IMR-90 (cell line): ENCODE data around the gene RANBP6. TPM values are rescaled to one million over a fixed set of nuclear protein-coding genes. Genes with fewer than 3 reads are reported as not detected.

Experiments
- ATAC-seq: fragments of 200-7000 bp; cut with Tn5 transposase; 2 replicates; pipeline ENCODE4 v1.9.1; 2020; ENCODE audit warnings: low read depth, mild to moderate bottlenecking, moderate library complexity
- BruUV-seq: library from RNA; stranded (reverse); fragments of 400-500 nt; replicated peaks from 2 replicates; lab custom pipeline; 2021; lab: Mats Ljungman, UMichigan
- CTCF ChIA-PET: fragments of 300-600 bp; formaldehyde crosslinking; extraction: SDS; loops from one replicate; lab custom pipeline; 2021; ENCODE audit warnings: antibody characterized with exemption; lab: Yijun Ruan, JAX
- POLR2A ChIA-PET: fragments of 300-600 bp; sonication (Branson Sonifier 250); formaldehyde crosslinking; loops from one replicate; lab custom pipeline; 2022; ENCODE audit warnings: antibody characterized with exemption; ENCODE audit not compliant: unreplicated experiment; lab: Charles Lee
- DNase-seq: peaks from one replicate; pipeline ENCODE4 v3.0.0; 2013
- H2AFZ ChIP-seq: replicated peaks from 2 replicates; pipeline ENCODE3; 2013; ENCODE audit warnings: low read length, mild to moderate bottlenecking; ENCODE audit not compliant: poor library complexity
- H2AK5ac ChIP-seq: 2 replicates; pipeline ENCODE4 v1.6.1; 2013; ENCODE audit warnings: low read depth, low read length, inconsistent platforms
- H2AK9ac ChIP-seq: replicated peaks from 2 replicates; pipeline ENCODE3; 2013; ENCODE audit warnings: mild to moderate bottlenecking, low read depth, low read length, moderate library complexity; ENCODE audit not compliant: poor library complexity
- H2BK120ac ChIP-seq: 2 replicates; pipeline ENCODE4 v1.6.1; 2013; ENCODE audit warnings: low read depth, low read length, inconsistent platforms
- H2BK15ac ChIP-seq: 3 replicates; pipeline ENCODE4 v1.6.1; 2013; ENCODE audit warnings: low read depth, low read length, inconsistent platforms
- H2BK20ac ChIP-seq: 2 replicates; pipeline ENCODE4 v1.6.1; 2013; ENCODE audit warnings: low read depth, mild to moderate bottlenecking, inconsistent platforms, low read length, moderate library complexity
- H2BK5ac ChIP-seq: 2 replicates; pipeline ENCODE4 v1.6.1; 2013; ENCODE audit warnings: mild to moderate bottlenecking, low read depth, low read length, inconsistent platforms; ENCODE audit not compliant: poor library complexity, severe bottlenecking
- H3K14ac ChIP-seq: replicated peaks from 2 replicates; pipeline ENCODE4 v1.6.1; 2013; ENCODE audit warnings: low read depth, low read length, inconsistent platforms
- H3K18ac ChIP-seq: 2 replicates; pipeline ENCODE4 v1.6.1; 2013; ENCODE audit warnings: low read depth, low read length, control low read depth
- H3K23ac ChIP-seq: 2 replicates; pipeline ENCODE4 v1.6.1; 2013; ENCODE audit warnings: low read depth, low read length, inconsistent platforms
- H3K27ac ChIP-seq: 2 replicates; pipeline ENCODE4 v1.5.1; 2013; ENCODE audit warnings: mild to moderate bottlenecking, control low read depth, low read length; ENCODE audit not compliant: insufficient read depth
- H3K27me3 ChIP-seq: 2 replicates; pipeline ENCODE4 v1.6.1; 2013; ENCODE audit warnings: low read length; ENCODE audit not compliant: control insufficient read depth, insufficient read depth
- H3K36me3 ChIP-seq: 2 replicates; pipeline ENCODE4 v1.6.1; 2013; ENCODE audit warnings: low read length, mixed read lengths; ENCODE audit not compliant: control insufficient read depth, insufficient read depth
- H3K4ac ChIP-seq: 2 replicates; pipeline ENCODE4 v1.6.1; 2013; ENCODE audit warnings: low read depth, low read length, inconsistent platforms
- H3K4me1 ChIP-seq: 2 replicates; pipeline ENCODE4 v1.6.1; 2013; ENCODE audit warnings: low read length, mixed read lengths; ENCODE audit not compliant: control insufficient read depth, insufficient read depth
- H3K4me2 ChIP-seq: 2 replicates; pipeline ENCODE4 v1.6.1; 2013; ENCODE audit warnings: low read depth, mild to moderate bottlenecking, control low read depth, low read length, moderate library complexity
- H3K4me3 ChIP-seq: 2 replicates; pipeline ENCODE4 v1.5.1; 2013; ENCODE audit warnings: low read depth, mild to moderate bottlenecking, control low read depth, low read length, moderate library complexity; ENCODE audit not compliant: insufficient read depth
- H3K56ac ChIP-seq: 2 replicates; pipeline ENCODE4 v1.6.1; 2013; ENCODE audit warnings: low read length, inconsistent platforms; ENCODE audit not compliant: insufficient read depth; ENCODE audit errors: extremely low read depth
- H3K79me1 ChIP-seq, 2 experiments: 2 replicates each; pipeline ENCODE4 v1.6.1; 2013; ENCODE audit warnings: low read length in 2 of 2, inconsistent platforms in 1 of 2, low read depth in 1 of 2
- H3K9ac ChIP-seq: 2 replicates; pipeline ENCODE4 v1.6.1; 2013; ENCODE audit warnings: low read depth, low read length, control low read depth
- H3K9me1 ChIP-seq: 2 replicates; pipeline ENCODE4 v1.6.1; 2013; ENCODE audit warnings: low read length, inconsistent platforms; ENCODE audit not compliant: insufficient read depth
- H3K9me3 ChIP-seq: 2 replicates; pipeline ENCODE4 v1.6.1; 2013; ENCODE audit warnings: low read length; ENCODE audit not compliant: control insufficient read depth, insufficient read depth
- H4K20me1 ChIP-seq: 2 replicates; pipeline ENCODE4 v1.6.1; 2013; ENCODE audit warnings: low read length, inconsistent platforms; ENCODE audit not compliant: insufficient read depth
- H4K5ac ChIP-seq: 2 replicates; pipeline ENCODE4 v1.6.1; 2013; ENCODE audit warnings: mild to moderate bottlenecking, low read depth, low read length, control low read depth
- H4K8ac ChIP-seq, 2 experiments: 2 replicates each; pipeline ENCODE4 v1.6.1; 2013; ENCODE audit warnings: low read depth in 2 of 2, low read length in 2 of 2, control low read depth in 1 of 2, inconsistent platforms in 1 of 2
- H4K91ac ChIP-seq: 2 replicates; pipeline ENCODE4 v1.6.1; 2013; ENCODE audit warnings: low read depth, low read length, inconsistent platforms; ENCODE audit not compliant: insufficient read depth
- BHLHE40 ChIP-seq: fragments of 150-350 bp; IDR thresholded peaks from 2 replicates; pipeline ENCODE4 v1.6.1; 2016; ENCODE audit warnings: mild to moderate bottlenecking, low read depth, low read length
- CEBPB ChIP-seq: IDR thresholded peaks from 2 replicates; pipeline ENCODE4 v1.6.1; 2012; ENCODE audit warnings: low read depth, low read length, improper control_type of control experiment
- CHD1 ChIP-seq: IDR thresholded peaks from 2 replicates; pipeline ENCODE4 v1.6.1; 2012; ENCODE audit warnings: low read depth, low read length, improper control_type of control experiment
- CTCF ChIP-seq: conservative IDR thresholded peaks from 2 replicates; pipeline ENCODE4 v1.5.1; 2012; ENCODE audit warnings: mild to moderate bottlenecking, low read depth, low read length, improper control_type of control experiment
- ELK1 ChIP-seq: fragments of 150-350 bp; IDR thresholded peaks from 2 replicates; pipeline ENCODE4 v1.6.1; 2016; ENCODE audit warnings: low read depth, mild to moderate bottlenecking, low read length, moderate library complexity, borderline replicate concordance
- FOS ChIP-seq: fragments of 150-350 bp; IDR thresholded peaks from 2 replicates; pipeline ENCODE4 v1.6.1; 2016; ENCODE audit warnings: low read depth, low read length
- MAFK ChIP-seq: IDR thresholded peaks from 2 replicates; pipeline ENCODE4 v1.6.1; 2012; ENCODE audit warnings: low read depth, low read length, improper control_type of control experiment
- MAZ ChIP-seq: IDR thresholded peaks from 2 replicates; pipeline ENCODE4 v1.6.1; 2012; ENCODE audit warnings: low read depth, mild to moderate bottlenecking, low read length, improper control_type of control experiment, moderate library complexity, borderline replicate concordance
- MXI1 ChIP-seq: IDR thresholded peaks from 2 replicates; pipeline ENCODE4 v1.6.1; 2012; ENCODE audit warnings: low read depth, mild to moderate bottlenecking, low read length, moderate library complexity, borderline replicate concordance
- NFE2L2 ChIP-seq: fragments of 150-350 bp; IDR thresholded peaks from 2 replicates; pipeline ENCODE4 v1.6.1; 2016; ENCODE audit warnings: low read depth, mild to moderate bottlenecking, low read length
- POLR2A ChIP-seq: IDR thresholded peaks from 2 replicates; pipeline ENCODE4 v1.6.1; 2012; ENCODE audit warnings: mild to moderate bottlenecking, low read depth, low read length
- RCOR1 ChIP-seq: IDR thresholded peaks from 2 replicates; pipeline ENCODE4 v1.6.1; 2012; ENCODE audit warnings: mild to moderate bottlenecking, low read length, improper control_type of control experiment; ENCODE audit not compliant: insufficient replicate concordance
- RFX5 ChIP-seq: IDR thresholded peaks from 2 replicates; pipeline ENCODE4 v1.8.0; 2012; ENCODE audit warnings: low read depth, mild to moderate bottlenecking, low read length, moderate library complexity
- SMC3 ChIP-seq: fragments of 150-350 bp; IDR thresholded peaks from 2 replicates; pipeline ENCODE4 v1.6.1; 2016; ENCODE audit warnings: low read depth, mild to moderate bottlenecking, antibody characterized with exemption, low read length, moderate library complexity
- WGBS, 2 experiments: methylation state at CpG; one replicate each; pipeline versions ENCODE4 v1.1.5 to v1.1.7; 2013; ENCODE audit warnings: missing lambda C conversion rate in 2 of 2; ENCODE audit not compliant: insufficient read length in 1 of 2; ENCODE audit errors: extremely low coverage in 2 of 2; 5-methylcytosine and 5-hydroxymethylcytosine counted together
- dilution Hi-C: fragments of 300-500 bp; cut with HindIII; formaldehyde crosslinking; loops from one replicate; pipeline ENCODE4 v1.14.3; 2018; ENCODE audit warnings: low sequenced_read_pairs; ENCODE audit not compliant: unreplicated experiment
- in situ Hi-C: fragments of 300-500 bp; cut with MboI; formaldehyde crosslinking; loops from 3 replicates; pipeline ENCODE4 v1.14.3; 2019; ENCODE audit warnings: low sequenced_read_pairs, inconsistent platforms, mixed read lengths
- intact Hi-C: fragments of 100-400 bp; cut with micrococcal nuclease; formaldehyde crosslinking; loops from 2 replicates; pipeline ENCODE4 v1.10.0; 2022
- polyA plus RNA-seq, 3 experiments: library from polyadenylated mRNA; depleted of rRNA; stranded (reverse); fragments of >200 nt; gene quantifications; 2 replicates each; pipeline ENCODE4 v1.2.3, GENCODE V29; 2012; ENCODE audit warnings: low replicate concordance in 1 of 3
- total RNA-seq: library from RNA; depleted of rRNA; stranded (reverse); fragments of >200 nt; gene quantifications from 2 replicates; pipeline ENCODE4 v1.2.3, GENCODE V29; 2012

Gene RANBP6
- total and polyA plus RNA-seq, 2 of the 4 experiments (the other 2 are of a cell fraction): 7.5 to 42.3 TPM

- Histone ChIP-seq H3K4ac (no peak overlapping the region), H2AK5ac (no peak overlapping the region), H3K23ac (no peak overlapping the region), H3K27ac (no peak overlapping the region), H2BK120ac (no peak overlapping the region), H3K4me3 (no peak overlapping the region), H2BK5ac (no peak overlapping the region), H3K18ac (no peak overlapping the region), H2AFZ (no peak overlapping the region), H4K5ac (no peak overlapping the region), H3K9me3 (no peaks in the 10 kb centered on the region), H3K14ac (no peak overlapping the region), H4K20me1 (no peaks in the 10 kb centered on the region), H3K36me3 (no peaks in the 10 kb centered on the region), H4K91ac (no peak overlapping the region), H3K27me3 (peaks cover 4% of the 10 kb centered on the region; the same call in 1 of the 2 replicates), H3K9ac (no peak overlapping the region), H2BK15ac (no peak overlapping the region), H3K4me2 (no peak overlapping the region), H3K79me1 (no peaks in the 10 kb centered on the region), H3K4me1 (no peaks in the 10 kb centered on the region; the same call in 1 of the 2 replicates), H2AK9ac (no peak overlapping the region), H2BK20ac (no peak overlapping the region), H3K9me1 (no peaks in the 10 kb centered on the region; the same call in 1 of the 2 replicates), H3K56ac (no peak overlapping the region), H4K8ac (no peak overlapping the region)
- ATAC-seq (no peak), DNase-seq (no peak)
- ChIA-PET POLR2A (no interaction called here), CTCF (no interaction called here)
- WGBS, 2 experiments: no CpG with 5 or more reads among the region's 3 CpGs
- dilution Hi-C loops: no loop called here
- intact Hi-C loops: no loop called here
- in situ Hi-C loops: no loop called here
- BruUV-seq: no TSS peak
- TF ChIP-seq BHLHE40 (no peak), RFX5 (no peak), FOS (no peak), CTCF (no peak), SMC3 (no peak), MXI1 (no peak), NFE2L2 (no peak), RCOR1 (no peak), CEBPB (no peak), CHD1 (no peak), MAFK (no peak), MAZ (no peak), ELK1 (no peak), POLR2A (no peak)
These were observed 21.0 kb upstream of the RANBP6 start for GRCh38 chr9:6036391-6036790.
